GM23338 (cell line): Measurements from ENCODE around the gene PRKAA2. TPM values are rescaled to one million over a fixed set of nuclear protein-coding genes. Genes with fewer than 3 reads are reported as not detected.

Experiments used
- ATAC-seq: fragments of 200-7000 bp; cut with Tn5 transposase; 3 replicates; pipeline ENCODE4 v1.9.1; 2020
- DNase-seq: peaks from one replicate; pipeline ENCODE4 v3.0.0-alpha.2; 2015; ENCODE audit warnings: low spot score
- H2AFZ ChIP-seq: fragments of 200-600 bp; sonication (generic); 2 replicates; pipeline ENCODE4 v1.8.0; 2016; ENCODE audit warnings: antibody characterized with exemption, mild to moderate bottlenecking, moderate library complexity
- H3F3A ChIP-seq: fragments of 200-600 bp; sonication (generic); replicated peaks from 2 replicates; pipeline ENCODE4 v1.8.0; 2017; ENCODE audit warnings: antibody characterized with exemption, mixed run types, low read depth
- H3K27ac ChIP-seq: fragments of 200-600 bp; sonication (generic); 2 replicates; pipeline ENCODE4 v1.6.1; 2016; ENCODE audit warnings: low read depth
- H3K27me3 ChIP-seq: fragments of 200-600 bp; sonication (generic); 2 replicates; pipeline ENCODE4 v1.8.0; 2016; ENCODE audit warnings: mild to moderate bottlenecking, mixed run types, moderate library complexity; ENCODE audit not compliant: insufficient read depth
- H3K36me3 ChIP-seq: fragments of 200-600 bp; sonication (generic); 2 replicates; pipeline ENCODE4 v1.8.0; 2016; ENCODE audit warnings: mild to moderate bottlenecking; ENCODE audit not compliant: insufficient read depth
- H3K4me1 ChIP-seq: fragments of 200-600 bp; sonication (generic); 2 replicates; pipeline ENCODE4 v1.8.0; 2016; ENCODE audit warnings: mild to moderate bottlenecking, moderate library complexity; ENCODE audit not compliant: insufficient read depth
- H3K4me2 ChIP-seq: fragments of 200-600 bp; sonication (generic); 2 replicates; pipeline ENCODE4 v1.7.1; 2017; ENCODE audit warnings: mixed run types
- H3K4me3 ChIP-seq: fragments of 200-600 bp; sonication (generic); 2 replicates; pipeline ENCODE4 v1.6.1; 2016; ENCODE audit warnings: mixed run types
- H3K79me2 ChIP-seq: fragments of 200-600 bp; sonication (generic); replicated peaks from 2 replicates; pipeline ENCODE4 v1.8.0; 2017; ENCODE audit warnings: mild to moderate bottlenecking; ENCODE audit not compliant: insufficient read depth
- H3K9me2 ChIP-seq: fragments of 200-600 bp; sonication (generic); 2 replicates; pipeline ENCODE4 v1.8.0; 2017; ENCODE audit not compliant: insufficient read depth
- H4K20me1 ChIP-seq: fragments of 200-600 bp; sonication (generic); replicated peaks from 2 replicates; pipeline ENCODE4 v1.8.0; 2017; ENCODE audit warnings: mild to moderate bottlenecking; ENCODE audit not compliant: insufficient read depth
- H3K27ac Mint-ChIP-seq: 2 replicates; pipeline ENCODE4 v1.8.0; 2020; ENCODE audit warnings: inconsistent platforms, mild to moderate bottlenecking, moderate library complexity, mixed read lengths
- H3K27me3 Mint-ChIP-seq: 3 replicates; pipeline ENCODE4 v1.8.0; 2022; ENCODE audit warnings: low read depth, mild to moderate bottlenecking, moderate library complexity, mixed read lengths, inconsistent platforms; ENCODE audit not compliant: insufficient read depth, poor library complexity
- H3K36me3 Mint-ChIP-seq: 3 replicates; pipeline ENCODE4 v1.8.0; 2021; ENCODE audit warnings: low read depth, mild to moderate bottlenecking, inconsistent platforms, moderate library complexity, mixed read lengths
- H3K4me1 Mint-ChIP-seq: 3 replicates; pipeline ENCODE4 v1.8.0; 2020; ENCODE audit warnings: mild to moderate bottlenecking, inconsistent platforms, mixed read lengths
- H3K4me3 Mint-ChIP-seq: 3 replicates; pipeline ENCODE4 v1.8.0; 2021; ENCODE audit warnings: moderate library complexity, mild to moderate bottlenecking, inconsistent platforms, mixed read lengths
- H3K9me3 Mint-ChIP-seq: 3 replicates; pipeline ENCODE4 v1.8.0; 2020; ENCODE audit warnings: moderate library complexity, mild to moderate bottlenecking, inconsistent platforms, mixed read lengths
- CREB1 ChIP-seq: fragments of 250-450 bp; sonication (Bioruptor Pico); IDR thresholded peaks from 2 replicates; pipeline ENCODE4 v1.5.0; 2020; ENCODE audit warnings: low read depth, mild to moderate bottlenecking, moderate library complexity
- EZH2 ChIP-seq: fragments of 200-600 bp; sonication (generic); IDR thresholded peaks from one replicate; pipeline ENCODE4 v1.8.0; 2017; ENCODE audit warnings: antibody characterized with exemption, mild to moderate bottlenecking, low read depth; ENCODE audit not compliant: unreplicated experiment
- EZH2phosphoT487 ChIP-seq: fragments of 200-600 bp; sonication (generic); IDR thresholded peaks from one replicate; pipeline ENCODE4 v1.8.1; 2018; ENCODE audit warnings: antibody characterized with exemption; ENCODE audit not compliant: unreplicated experiment
- JUNB ChIP-seq: IDR thresholded peaks from one replicate; pipeline ENCODE4 v1.6.1; 2016; ENCODE audit warnings: antibody characterized with exemption; ENCODE audit not compliant: unreplicated experiment
- NANOG ChIP-seq: IDR thresholded peaks from 2 replicates; pipeline ENCODE4 v1.6.1; 2016; ENCODE audit warnings: antibody characterized with exemption, borderline replicate concordance
- POLR2AphosphoS5 ChIP-seq: IDR thresholded peaks from 2 replicates; pipeline ENCODE4 v1.6.1; 2016; ENCODE audit warnings: antibody characterized with exemption, low read depth
- STAT1 ChIP-seq: IDR thresholded peaks from one replicate; pipeline ENCODE4 v1.6.1; 2016; ENCODE audit warnings: antibody characterized with exemption; ENCODE audit not compliant: unreplicated experiment
- ZNF114 ChIP-seq: fragments of 250-450 bp; sonication (Bioruptor Pico); IDR thresholded peaks from 2 replicates; pipeline ENCODE4 v1.5.0; 2020; ENCODE audit warnings: mild to moderate bottlenecking, moderate library complexity
- ZNF331 ChIP-seq: fragments of 250-450 bp; sonication (Bioruptor Pico); IDR thresholded peaks from 2 replicates; pipeline ENCODE4 v1.5.0; 2020; ENCODE audit warnings: low read depth, mild to moderate bottlenecking, moderate library complexity
- polyA plus RNA-seq: library from polyadenylated mRNA; unstranded; fragments of >200 nt; fragmentation: Nextera tagmentation; extraction: Ambion mirVana; gene quantifications from 2 replicates; pipeline ENCODE4 v1.2.1, GENCODE V29; 2016
- total RNA-seq: library from RNA; depleted of rRNA; stranded (reverse); fragments of >200 nt; shearing (Covaris generic); gene quantifications from 2 replicates; pipeline ENCODE4 v1.2.3, GENCODE V29; 2014
- TF ChIP-seq, protein P1 (sequence below), 2 experiments: fragments of 200-600 bp in 1 of 2; sonication (generic) in 1 of 2; conservative IDR thresholded peaks; 2 replicates each; pipeline versions ENCODE4 v1.5.1 to v1.6.1; 2016 to 2017; ENCODE audit warnings: antibody characterized with exemption in 2 of 2, low read depth in 2 of 2, mild to moderate bottlenecking in 2 of 2, moderate library complexity in 1 of 2
- TF ChIP-seq, protein P2 (sequence below): fragments of 250-450 bp; sonication (Bioruptor Pico); IDR thresholded peaks from 2 replicates; pipeline ENCODE4 v1.5.0; 2020; ENCODE audit warnings: mild to moderate bottlenecking, moderate library complexity
- TF ChIP-seq, protein P3 (sequence below): IDR thresholded peaks from 2 replicates; pipeline ENCODE4 v1.6.1; 2016; ENCODE audit warnings: antibody characterized with exemption
- TF ChIP-seq, protein P4 (sequence below): IDR thresholded peaks from one replicate; pipeline ENCODE4 v1.6.1; 2018; ENCODE audit warnings: antibody characterized with exemption; ENCODE audit not compliant: unreplicated experiment

PRKAA2 gene
- total and polyA plus RNA-seq, 2 experiments from 2014 or later: 3.0 to 8.7 TPM

DNA sequence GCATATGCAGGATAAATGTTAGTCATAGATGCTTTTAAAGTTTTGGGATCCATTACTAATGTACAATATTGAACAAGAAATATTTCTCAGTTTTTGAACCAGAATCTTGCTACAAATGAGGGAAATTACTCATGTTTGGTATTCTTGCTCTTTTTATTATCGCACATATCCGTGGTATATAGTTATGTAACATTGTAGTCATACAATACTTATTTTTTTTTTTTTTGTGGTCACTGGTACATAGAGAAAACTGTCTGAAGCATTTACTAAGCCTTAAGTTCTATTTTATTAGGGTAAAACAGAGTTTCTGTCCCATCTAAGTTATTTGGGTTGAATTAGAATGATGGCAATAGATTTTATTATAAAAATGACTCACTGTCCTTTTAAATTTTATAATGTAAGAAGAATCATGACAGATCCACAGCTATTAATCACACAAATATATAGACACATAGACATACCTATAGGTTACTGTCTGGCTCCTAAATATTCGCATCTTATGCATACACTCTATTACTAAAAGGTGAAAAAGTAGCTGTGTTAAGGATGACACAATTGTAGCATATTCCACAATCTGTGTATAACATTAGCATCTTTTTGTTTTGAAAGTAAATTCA lies 18.0 kb upstream of the PRKAA2 start:
- Histone ChIP-seq H3K27ac (no peak overlapping the region), H3K9me2 (no peaks in the 10 kb centered on the region), H2AFZ (no peak overlapping the region), H3K4me2 (no peak overlapping the region), H4K20me1 (no peaks in the 10 kb centered on the region), H3K4me1 (peaks cover 15% of the 10 kb centered on the region; the same call in 1 of the 2 replicates), H3K27me3 (no peaks in the 10 kb centered on the region), H3K4me3 (no peak overlapping the region), H3K79me2 (no peaks in the 10 kb centered on the region), H3F3A (no peaks in the 10 kb centered on the region), H3K36me3 (no peaks in the 10 kb centered on the region)
- no peak overlapping the region for H3K27ac Mint-ChIP-seq
- no peak overlapping the region for H3K4me3 Mint-ChIP-seq
- H3K27me3 Mint-ChIP-seq: no peaks in the 10 kb centered on the region
- no peak for DNase-seq
- peaks cover 24% of the 10 kb centered on the region for H3K4me1 Mint-ChIP-seq
- no peak for ATAC-seq
- H3K36me3 Mint-ChIP-seq: no peaks in the 10 kb centered on the region
- TF ChIP-seq ZNF114 (CRISPR knock-in tag): no peak
- TF ChIP-seq, protein P1, sequence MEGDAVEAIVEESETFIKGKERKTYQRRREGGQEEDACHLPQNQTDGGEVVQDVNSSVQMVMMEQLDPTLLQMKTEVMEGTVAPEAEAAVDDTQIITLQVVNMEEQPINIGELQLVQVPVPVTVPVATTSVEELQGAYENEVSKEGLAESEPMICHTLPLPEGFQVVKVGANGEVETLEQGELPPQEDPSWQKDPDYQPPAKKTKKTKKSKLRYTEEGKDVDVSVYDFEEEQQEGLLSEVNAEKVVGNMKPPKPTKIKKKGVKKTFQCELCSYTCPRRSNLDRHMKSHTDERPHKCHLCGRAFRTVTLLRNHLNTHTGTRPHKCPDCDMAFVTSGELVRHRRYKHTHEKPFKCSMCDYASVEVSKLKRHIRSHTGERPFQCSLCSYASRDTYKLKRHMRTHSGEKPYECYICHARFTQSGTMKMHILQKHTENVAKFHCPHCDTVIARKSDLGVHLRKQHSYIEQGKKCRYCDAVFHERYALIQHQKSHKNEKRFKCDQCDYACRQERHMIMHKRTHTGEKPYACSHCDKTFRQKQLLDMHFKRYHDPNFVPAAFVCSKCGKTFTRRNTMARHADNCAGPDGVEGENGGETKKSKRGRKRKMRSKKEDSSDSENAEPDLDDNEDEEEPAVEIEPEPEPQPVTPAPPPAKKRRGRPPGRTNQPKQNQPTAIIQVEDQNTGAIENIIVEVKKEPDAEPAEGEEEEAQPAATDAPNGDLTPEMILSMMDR (conservative IDR thresholded peaks at IDR 0.05; ENCODE audit: low read depth in 2 of 2): no peak
- TF ChIP-seq POLR2AphosphoS5: no peak
- TF ChIP-seq STAT1: no peak
- TF ChIP-seq EZH2phosphoT487: no peak
- TF ChIP-seq, protein P2, sequence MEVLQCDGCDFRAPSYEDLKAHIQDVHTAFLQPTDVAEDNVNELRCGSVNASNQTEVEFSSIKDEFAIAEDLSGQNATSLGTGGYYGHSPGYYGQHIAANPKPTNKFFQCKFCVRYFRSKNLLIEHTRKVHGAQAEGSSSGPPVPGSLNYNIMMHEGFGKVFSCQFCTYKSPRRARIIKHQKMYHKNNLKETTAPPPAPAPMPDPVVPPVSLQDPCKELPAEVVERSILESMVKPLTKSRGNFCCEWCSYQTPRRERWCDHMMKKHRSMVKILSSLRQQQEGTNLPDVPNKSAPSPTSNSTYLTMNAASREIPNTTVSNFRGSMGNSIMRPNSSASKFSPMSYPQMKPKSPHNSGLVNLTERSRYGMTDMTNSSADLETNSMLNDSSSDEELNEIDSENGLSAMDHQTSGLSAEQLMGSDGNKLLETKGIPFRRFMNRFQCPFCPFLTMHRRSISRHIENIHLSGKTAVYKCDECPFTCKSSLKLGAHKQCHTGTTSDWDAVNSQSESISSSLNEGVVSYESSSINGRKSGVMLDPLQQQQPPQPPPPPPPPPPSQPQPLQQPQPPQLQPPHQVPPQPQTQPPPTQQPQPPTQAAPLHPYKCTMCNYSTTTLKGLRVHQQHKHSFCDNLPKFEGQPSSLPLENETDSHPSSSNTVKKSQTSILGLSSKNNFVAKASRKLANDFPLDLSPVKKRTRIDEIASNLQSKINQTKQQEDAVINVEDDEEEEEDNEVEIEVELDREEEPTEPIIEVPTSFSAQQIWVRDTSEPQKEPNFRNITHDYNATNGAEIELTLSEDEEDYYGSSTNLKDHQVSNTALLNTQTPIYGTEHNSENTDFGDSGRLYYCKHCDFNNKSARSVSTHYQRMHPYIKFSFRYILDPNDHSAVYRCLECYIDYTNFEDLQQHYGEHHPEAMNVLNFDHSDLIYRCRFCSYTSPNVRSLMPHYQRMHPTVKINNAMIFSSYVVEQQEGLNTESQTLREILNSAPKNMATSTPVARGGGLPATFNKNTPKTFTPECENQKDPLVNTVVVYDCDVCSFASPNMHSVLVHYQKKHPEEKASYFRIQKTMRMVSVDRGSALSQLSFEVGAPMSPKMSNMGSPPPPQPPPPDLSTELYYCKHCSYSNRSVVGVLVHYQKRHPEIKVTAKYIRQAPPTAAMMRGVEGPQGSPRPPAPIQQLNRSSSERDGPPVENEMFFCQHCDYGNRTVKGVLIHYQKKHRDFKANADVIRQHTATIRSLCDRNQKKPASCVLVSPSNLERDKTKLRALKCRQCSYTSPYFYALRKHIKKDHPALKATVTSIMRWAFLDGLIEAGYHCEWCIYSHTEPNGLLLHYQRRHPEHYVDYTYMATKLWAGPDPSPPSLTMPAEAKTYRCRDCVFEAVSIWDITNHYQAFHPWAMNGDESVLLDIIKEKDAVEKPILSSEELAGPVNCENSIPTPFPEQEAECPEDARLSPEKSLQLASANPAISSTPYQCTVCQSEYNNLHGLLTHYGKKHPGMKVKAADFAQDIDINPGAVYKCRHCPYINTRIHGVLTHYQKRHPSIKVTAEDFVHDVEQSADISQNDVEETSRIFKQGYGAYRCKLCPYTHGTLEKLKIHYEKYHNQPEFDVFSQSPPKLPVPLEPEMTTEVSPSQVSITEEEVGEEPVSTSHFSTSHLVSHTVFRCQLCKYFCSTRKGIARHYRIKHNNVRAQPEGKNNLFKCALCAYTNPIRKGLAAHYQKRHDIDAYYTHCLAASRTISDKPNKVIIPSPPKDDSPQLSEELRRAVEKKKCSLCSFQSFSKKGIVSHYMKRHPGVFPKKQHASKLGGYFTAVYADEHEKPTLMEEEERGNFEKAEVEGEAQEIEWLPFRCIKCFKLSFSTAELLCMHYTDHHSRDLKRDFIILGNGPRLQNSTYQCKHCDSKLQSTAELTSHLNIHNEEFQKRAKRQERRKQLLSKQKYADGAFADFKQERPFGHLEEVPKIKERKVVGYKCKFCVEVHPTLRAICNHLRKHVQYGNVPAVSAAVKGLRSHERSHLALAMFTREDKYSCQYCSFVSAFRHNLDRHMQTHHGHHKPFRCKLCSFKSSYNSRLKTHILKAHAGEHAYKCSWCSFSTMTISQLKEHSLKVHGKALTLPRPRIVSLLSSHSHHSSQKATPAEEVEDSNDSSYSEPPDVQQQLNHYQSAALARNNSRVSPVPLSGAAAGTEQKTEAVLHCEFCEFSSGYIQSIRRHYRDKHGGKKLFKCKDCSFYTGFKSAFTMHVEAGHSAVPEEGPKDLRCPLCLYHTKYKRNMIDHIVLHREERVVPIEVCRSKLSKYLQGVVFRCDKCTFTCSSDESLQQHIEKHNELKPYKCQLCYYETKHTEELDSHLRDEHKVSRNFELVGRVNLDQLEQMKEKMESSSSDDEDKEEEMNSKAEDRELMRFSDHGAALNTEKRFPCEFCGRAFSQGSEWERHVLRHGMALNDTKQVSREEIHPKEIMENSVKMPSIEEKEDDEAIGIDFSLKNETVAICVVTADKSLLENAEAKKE (CRISPR knock-in tag): no peak
- TF ChIP-seq, protein P3, sequence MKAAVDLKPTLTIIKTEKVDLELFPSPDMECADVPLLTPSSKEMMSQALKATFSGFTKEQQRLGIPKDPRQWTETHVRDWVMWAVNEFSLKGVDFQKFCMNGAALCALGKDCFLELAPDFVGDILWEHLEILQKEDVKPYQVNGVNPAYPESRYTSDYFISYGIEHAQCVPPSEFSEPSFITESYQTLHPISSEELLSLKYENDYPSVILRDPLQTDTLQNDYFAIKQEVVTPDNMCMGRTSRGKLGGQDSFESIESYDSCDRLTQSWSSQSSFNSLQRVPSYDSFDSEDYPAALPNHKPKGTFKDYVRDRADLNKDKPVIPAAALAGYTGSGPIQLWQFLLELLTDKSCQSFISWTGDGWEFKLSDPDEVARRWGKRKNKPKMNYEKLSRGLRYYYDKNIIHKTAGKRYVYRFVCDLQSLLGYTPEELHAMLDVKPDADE: no peak
- no peak for TF ChIP-seq ZNF331 (CRISPR knock-in tag)
- TF ChIP-seq, protein P4, sequence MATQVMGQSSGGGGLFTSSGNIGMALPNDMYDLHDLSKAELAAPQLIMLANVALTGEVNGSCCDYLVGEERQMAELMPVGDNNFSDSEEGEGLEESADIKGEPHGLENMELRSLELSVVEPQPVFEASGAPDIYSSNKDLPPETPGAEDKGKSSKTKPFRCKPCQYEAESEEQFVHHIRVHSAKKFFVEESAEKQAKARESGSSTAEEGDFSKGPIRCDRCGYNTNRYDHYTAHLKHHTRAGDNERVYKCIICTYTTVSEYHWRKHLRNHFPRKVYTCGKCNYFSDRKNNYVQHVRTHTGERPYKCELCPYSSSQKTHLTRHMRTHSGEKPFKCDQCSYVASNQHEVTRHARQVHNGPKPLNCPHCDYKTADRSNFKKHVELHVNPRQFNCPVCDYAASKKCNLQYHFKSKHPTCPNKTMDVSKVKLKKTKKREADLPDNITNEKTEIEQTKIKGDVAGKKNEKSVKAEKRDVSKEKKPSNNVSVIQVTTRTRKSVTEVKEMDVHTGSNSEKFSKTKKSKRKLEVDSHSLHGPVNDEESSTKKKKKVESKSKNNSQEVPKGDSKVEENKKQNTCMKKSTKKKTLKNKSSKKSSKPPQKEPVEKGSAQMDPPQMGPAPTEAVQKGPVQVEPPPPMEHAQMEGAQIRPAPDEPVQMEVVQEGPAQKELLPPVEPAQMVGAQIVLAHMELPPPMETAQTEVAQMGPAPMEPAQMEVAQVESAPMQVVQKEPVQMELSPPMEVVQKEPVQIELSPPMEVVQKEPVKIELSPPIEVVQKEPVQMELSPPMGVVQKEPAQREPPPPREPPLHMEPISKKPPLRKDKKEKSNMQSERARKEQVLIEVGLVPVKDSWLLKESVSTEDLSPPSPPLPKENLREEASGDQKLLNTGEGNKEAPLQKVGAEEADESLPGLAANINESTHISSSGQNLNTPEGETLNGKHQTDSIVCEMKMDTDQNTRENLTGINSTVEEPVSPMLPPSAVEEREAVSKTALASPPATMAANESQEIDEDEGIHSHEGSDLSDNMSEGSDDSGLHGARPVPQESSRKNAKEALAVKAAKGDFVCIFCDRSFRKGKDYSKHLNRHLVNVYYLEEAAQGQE: no peak
- no peak for TF ChIP-seq JUNB
- no peak for TF ChIP-seq CREB1
- no peak for TF ChIP-seq EZH2
- no peak for TF ChIP-seq NANOG
- peaks cover 9% of the 10 kb centered on the region; the same call in 1 of the 3 replicates for H3K9me3 Mint-ChIP-seq
